ENCODE measurements around the gene CREB5.

CREB5 gene

DNA sequence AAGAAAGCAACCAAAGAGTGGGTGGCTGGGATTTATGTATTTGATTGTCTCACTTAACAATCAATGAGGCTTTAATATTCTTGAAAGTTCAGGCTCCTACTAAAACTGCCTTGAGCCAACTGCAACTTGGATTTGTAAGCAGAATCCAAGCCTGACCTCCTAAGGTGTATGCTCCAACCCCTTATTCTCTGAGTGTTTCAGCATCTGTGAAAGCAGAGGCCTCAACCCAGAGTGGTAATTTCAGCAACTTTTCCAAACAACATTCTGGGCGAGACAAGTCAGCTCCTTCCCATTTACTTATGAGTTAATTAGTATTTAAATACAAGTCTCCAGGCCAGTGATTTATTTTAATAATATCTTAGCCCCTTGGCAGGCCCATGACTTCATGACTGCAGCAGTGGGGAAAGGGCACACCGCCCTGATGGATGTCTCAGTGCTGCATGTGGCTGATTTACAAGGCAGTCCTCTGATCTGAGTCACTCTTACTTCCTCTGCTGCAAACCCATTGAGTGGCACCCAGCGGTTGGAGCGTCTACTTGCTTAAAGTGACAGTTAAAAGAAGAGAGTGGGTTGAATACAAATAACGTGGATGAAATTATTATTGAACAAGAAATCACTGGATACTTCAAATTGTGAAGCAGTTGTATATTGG, 336.7 kb downstream of the CREB5 start:
- no peak for DNase-seq (ENCODE audit: low spot score)

DNA sequence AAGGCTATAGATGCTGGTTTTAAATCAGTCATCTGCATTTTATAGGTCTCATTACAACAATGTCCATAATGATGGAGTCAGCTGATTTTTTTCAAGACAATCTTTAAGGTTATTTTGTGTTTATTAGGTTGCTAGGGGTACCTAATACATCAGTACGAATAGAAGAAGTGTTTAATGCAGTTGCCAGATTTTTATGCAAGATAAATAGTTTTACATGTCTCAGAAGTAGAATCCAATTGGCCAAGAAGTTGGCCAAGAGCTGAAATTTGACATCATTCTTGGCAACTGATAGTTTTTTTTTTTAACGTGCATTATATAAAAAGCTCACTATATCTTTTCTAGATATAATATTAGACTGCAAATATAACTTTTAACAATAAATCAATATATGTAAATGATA, 337.3 kb downstream of the CREB5 start:
- no peak for DNase-seq (ENCODE audit: low spot score)

DNA sequence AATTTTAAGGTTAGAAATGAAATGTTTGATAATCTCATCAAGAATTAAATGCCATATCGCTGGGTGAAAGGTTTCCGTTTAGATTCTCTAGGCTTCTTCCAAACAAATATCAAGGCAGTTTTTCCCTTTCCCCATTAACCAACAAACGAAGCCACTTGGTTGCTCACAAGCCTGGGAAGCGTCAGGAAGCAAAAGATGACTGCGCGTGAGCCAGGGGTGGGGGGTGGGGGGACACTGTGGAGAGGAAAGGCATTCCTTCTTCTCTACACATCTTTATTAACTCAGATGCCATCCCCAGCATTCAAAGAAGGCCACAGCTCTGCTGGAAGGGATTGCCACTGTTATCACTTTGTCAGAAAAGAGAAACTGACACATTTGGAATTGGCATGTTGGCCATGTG, 338.7 kb downstream of the CREB5 start:
- no peak for DNase-seq (ENCODE audit: low spot score)

GRCh38 chr7:28753613-28754012, 341.3 kb downstream of the CREB5 start:
- DNase-seq (ENCODE audit: low spot score) = no peak

GRCh38 chr7:28754027-28754426, 341.7 kb downstream of the CREB5 start:
- peak; percentile 99 for DNase-seq (ENCODE audit: low spot score)

DNA sequence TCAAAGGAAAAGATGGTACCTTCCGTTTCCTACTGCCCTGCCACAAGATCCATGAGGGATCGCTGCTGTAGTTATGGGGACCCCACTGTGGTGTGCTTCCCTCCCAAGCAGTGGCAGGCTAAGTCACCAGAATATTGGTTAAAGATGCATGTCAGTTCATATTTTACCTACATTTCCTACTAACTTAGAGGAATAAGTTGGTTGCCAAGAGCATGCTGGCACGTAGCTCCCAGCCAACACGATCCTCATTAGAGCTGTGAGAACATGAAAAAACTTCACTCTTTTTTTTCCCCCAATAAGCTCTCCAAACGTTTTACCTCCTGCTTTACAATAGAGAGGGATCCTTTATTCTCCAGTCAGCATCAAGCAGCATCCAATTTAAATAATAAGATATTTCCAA, 342.1 kb downstream of the CREB5 start:
- no peak for DNase-seq (ENCODE audit: low spot score)

DNA sequence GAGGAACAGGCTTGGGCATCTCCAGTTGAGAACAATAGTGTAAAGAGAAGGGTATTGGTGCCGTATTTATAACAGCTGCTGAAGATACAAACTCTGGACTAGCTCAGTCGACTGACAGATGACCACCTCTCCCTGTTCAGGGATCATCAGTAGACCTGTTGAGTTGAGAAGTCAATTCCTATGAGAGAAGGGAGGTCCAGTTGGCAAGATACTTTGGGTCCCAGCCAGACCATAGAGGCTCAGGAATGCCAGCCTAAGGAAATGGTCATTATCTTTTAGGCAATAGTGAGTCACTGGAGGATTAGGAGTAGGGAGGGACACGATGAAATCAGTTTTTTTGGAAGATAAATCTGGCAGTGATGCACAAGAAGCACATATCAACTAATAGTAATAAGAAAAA, 342.9 kb downstream of the CREB5 start:
- DNase-seq (ENCODE audit: low spot score) = no peak

GRCh38 chr7:28758186-28758585, 345.9 kb downstream of the CREB5 start:
- DNase-seq (ENCODE audit: low spot score) = no peak

DNA sequence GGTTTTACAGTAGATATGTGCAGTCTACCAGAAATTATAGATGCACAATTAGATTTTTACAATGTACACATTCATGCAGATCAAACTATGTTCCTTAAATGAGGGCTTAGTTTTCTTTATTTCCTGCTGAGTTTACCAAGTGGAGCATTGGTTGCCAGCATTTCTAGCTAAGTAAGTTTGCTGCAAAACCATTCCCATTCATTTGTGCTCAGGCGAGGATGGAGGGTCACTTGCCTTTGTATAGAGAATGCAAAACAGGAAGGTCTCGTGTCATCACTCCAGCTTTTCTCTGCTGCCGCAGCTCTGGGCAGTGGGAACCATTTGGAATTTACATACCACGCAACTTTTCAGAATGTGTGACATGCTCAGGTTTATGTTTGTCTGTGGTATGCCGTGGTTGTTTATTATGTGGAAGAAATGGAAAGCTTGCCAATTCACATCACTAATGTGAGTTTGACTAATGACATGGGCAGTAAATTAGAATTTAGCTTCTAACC, 347.2 kb downstream of the CREB5 start:
- no peak for DNase-seq (ENCODE audit: low spot score)

DNA sequence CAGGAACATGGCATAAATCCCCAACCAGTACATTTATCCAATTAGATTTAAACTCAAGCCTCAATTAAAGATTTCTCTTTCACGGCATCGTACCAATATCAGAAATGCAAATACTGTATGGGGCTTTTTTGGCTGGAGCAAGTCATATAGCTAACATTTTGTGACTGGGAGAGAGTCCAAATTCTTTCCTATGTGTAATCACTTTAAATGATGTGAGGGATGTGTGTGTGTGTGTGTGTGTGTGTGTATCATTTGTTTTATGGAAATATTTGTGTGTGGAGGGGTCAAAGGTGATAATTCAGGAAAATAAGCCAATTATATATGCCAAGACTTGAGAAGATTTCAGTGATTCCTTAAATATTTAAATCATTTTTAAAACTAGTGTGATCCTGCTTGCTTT, 349.2 kb downstream of the CREB5 start:
- no peak for DNase-seq (ENCODE audit: low spot score)

DNA sequence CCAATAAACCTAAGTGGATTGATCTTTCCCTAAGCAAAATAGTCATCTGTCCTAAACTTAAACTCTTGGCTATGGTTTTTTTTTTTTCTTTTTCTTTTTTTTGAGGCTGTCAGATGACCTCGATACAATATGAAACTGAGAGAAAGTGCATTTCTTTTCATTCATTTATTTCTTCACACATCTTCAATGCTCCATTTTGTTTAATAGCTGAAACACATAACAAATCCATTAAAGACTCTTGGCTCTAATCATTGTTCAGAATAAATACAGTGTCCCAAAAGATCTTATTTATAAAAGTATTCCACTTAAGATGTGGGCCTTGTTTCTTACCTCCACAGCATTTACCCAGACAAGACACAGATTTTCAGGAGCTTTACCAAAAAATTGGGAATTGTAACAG, 350.3 kb downstream of the CREB5 start:
- no peak for DNase-seq (ENCODE audit: low spot score)

GRCh38 chr7:28766359-28766758, 354.0 kb downstream of the CREB5 start:
- DNase-seq (ENCODE audit: low spot score) = no peak

- no peak for DNase-seq (ENCODE audit: low spot score)
Observed at GRCh38 chr7:28767356-28767755, 355.0 kb downstream of the CREB5 start.

GRCh38 chr7:28768577-28769147, 356.3 kb downstream of the CREB5 start:
- DNase-seq (ENCODE audit: low spot score) = no peak

DNA sequence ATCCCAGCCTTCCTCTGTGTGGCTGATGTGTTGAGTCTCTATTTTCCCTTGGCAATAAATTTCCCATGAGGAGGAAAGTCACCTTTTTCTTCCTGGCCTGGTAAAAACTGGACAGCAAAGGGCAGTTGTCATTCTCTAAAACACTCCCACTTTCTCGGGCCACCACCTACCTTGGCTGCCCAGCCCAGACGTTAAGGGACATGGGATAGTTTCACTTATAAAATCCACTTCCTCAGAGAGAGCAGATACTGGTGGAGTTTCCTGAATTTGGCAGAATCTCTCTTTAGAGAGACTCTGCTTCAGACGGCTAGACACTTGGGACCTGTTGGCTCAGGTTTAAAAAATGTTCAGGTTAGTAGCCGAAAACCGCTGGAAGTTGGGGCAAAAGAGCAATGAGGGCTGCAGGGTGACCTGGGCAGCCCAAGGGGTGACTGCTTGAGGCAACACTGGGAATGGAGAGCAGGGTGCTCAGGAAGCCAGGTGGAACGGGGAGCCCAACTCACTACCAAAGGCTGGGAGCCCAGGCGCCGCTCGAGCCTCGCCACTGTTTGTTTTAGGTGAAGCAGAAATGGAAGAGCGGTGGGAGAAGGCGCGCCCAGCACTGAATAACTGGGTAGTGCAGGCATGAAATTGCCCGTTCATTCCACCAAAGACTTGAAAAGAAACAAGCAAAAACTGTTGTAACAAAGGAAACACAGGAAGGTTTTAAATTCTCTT, 359.7 kb downstream of the CREB5 start:
- no peak for DNase-seq (ENCODE audit: low spot score)

- no peak for DNase-seq (ENCODE audit: low spot score)
Observed at GRCh38 chr7:28773423-28774145, 361.3 kb downstream of the CREB5 start.

GRCh38 chr7:28774261-28774988, 362.1 kb downstream of the CREB5 start:
- DNase-seq (ENCODE audit: low spot score) = no peak

- no peak for DNase-seq (ENCODE audit: low spot score)
Observed at GRCh38 chr7:28776463-28777157, 364.3 kb downstream of the CREB5 start.

DNA sequence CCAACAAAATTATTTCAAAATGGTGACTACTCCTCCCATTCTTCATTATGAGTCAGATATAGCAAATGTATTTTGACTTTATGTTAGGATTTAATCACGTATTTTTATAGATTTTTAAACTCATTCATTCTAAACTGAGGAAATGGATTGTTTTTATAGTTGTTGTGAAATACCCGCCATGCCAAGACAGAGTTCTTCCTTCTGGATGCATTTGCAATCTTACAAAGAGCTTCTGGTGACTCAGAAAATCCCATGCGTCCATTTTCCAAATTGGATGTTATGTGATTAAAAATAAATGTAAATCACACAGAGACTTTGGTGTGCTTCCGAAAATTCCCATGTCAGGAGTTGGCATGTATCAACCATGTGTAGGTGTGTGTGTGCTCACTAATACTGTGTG, 366.5 kb downstream of the CREB5 start:
- DNase-seq (ENCODE audit: low spot score) = no peak

DNA sequence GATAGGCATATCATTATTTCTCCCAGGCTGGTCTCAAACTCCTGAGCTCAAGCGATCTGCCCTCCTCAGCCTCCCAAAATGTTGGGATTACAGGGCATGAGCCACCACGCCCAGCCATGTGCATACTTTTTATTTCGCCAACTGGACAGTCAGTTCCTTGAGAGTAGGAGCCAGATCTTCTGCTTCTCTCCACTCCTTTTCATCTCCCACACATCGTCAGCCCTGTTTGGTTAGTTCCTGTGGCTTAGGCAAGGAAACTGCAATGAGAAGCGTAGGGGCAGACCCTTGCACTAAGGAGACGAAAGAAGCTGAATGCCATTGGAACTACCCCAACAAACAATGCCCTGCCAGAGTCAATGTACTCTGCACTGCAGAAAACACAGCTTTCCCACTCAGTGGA, 367.6 kb downstream of the CREB5 start:
- no peak for DNase-seq (ENCODE audit: low spot score)

- DNase-seq (ENCODE audit: low spot score) = no peak
Observed at GRCh38 chr7:28782362-28782761, 370.0 kb downstream of the CREB5 start.
